NCI-H2107 treated with DMSO at 0.1 percent for 48 hours (cell line): ENCODE data around the gene ZNRF1.
"Not testable (repeated sequence)": the region's sequence is repeated elsewhere in the genome, so short reads cannot be mapped to it uniquely, and the experiment has no call there.

ENCODE experiments used
- DNase-seq: peaks from one replicate; lab custom pipeline; 2025; ENCODE audit not compliant: unreplicated experiment; lab: John Stamatoyannopoulos, UW

The ZNRF1 gene

DNA sequence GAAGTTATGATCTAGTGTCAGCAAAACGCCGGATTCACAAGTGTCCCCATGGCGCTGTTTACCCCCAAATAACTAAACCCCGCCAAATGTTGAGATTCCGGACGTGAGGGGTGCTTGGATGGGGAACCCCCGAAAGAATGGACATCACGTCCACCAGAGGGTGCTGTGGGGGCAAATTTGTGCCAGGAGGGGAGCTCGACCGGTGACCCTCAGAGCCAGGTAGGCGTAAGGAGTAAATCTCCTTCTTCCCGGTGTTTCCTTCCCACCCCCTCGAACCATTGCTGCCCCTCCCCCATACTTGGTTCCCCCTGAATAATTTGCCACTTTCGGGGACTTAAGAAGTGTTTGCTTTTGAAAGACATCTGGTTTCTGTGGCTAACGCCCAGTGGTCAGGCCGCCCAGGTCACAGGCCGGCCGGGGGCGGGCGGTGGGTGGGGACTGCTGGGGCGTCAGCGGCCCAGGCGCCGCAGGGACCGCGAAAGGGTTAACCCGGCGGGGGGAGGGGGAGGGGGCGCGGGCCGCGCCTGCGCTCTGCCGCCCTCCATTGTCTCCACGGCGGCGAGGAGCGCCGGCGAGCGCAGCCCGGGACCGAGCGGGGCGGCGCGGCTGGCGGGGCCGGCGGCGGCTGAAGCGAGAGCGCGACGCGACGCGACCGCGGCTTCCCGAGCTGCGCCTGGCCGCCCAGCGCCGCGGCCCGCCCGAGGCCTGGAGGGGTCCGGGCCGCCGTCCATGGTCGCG is at the start of gene ZNRF1:
Gene ZNRF1 (plus strand): TSS at position 544 of the 738 bp plus-strand sequence. CDS start 648 bp downstream, outside the sequence.
- peak; percentile 20 for DNase-seq

DNA sequence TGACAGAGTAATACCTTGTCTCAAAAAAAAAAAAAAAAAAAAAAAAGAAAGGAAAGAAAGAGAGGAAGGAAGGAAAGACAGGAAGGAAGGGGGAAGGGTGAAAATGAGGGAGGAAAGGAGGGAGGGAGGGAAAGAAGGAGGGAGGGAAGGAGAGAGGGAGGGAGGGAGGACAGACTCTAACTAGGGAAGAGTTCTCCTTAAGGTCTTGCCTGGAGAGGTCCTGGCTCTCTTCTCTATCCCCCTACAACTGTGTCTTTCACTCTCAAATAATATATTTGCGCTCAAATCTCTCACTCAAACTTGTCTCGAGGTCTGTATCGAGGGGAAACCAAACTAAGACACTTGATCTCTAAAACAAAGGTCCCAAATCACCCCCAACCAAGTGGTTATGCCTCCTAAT is 49.5 kb upstream of the ZNRF1 start:
- no peak for DNase-seq

DNA sequence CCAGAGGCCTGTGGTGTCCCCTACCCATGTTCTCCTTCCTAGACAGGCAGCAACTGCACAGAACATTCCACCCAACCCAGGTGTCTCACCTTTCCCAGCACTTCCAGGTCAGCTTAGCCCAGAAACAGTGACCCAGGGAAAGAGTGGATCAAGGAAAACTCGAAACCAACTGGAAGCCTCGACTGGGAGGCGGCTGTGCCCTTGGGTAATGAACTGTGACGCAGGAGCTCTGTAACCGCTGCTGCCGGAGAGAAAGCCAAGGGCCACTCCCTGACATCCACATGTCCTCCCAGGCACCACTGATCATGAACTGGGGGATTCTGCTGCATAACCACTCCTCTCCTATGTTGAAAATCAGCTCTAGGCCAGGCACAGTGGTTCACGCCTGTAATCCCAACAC is 48.3 kb upstream of the ZNRF1 start:
- DNase-seq: no peak

DNA sequence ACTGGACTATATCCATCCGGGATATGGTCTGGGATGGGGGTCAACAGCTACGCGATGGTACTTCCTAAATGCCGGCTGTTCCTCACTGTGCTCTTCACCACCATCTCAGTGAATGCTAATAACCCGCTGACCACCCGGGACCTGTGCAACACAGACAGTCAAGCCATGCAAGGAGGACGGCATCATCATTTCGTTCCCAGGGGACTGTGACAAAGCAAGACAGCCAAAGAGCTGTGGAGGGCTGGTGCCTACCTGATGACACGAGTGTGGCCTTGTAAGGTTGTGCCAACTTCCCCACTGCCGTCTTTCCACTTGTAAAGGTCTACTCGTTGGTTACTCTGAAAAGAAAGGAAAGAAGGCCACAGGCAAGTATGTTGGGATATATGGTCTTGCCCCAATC is 47.6 kb upstream of the ZNRF1 start:
- no peak for DNase-seq

DNA sequence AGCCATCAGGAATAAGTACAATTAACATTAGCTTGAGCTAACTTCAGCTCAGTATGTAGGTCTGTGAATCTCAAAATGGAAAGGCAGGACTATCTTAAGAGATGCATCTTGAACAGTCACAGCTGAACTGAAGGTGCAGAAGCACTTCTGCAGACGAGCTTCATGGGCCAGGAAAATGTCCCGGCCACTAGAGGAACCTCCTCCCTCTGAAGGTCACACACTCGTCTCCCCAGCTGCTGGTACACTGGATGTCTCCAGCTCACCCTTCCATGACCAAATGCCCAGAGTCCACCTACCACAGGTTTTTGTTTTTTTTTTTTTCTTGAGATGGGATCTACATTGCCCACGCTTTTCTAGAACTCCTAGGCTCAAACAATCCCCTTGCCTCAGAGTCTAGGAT is 47.1 kb upstream of the ZNRF1 start:
- no peak for DNase-seq

DNA sequence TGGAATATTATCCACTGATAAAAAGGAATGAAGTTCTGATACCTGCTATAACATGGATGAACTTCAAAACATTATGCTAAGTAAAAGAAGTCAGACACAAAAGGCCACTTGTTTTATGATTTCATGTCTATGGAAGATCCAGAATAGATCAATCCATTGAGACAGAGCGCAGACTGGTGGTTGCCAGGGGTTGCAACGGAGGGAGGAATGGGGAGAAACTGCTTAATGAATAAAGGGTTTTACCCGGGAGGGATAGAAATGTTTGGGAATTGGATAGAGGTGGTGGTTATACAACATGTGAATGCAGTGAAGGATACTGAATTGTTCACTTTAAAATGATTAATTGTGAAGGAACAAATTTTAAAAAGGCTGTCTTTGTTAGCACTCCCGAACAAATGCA is 44.1 kb upstream of the ZNRF1 start:
- DNase-seq: no peak

DNA sequence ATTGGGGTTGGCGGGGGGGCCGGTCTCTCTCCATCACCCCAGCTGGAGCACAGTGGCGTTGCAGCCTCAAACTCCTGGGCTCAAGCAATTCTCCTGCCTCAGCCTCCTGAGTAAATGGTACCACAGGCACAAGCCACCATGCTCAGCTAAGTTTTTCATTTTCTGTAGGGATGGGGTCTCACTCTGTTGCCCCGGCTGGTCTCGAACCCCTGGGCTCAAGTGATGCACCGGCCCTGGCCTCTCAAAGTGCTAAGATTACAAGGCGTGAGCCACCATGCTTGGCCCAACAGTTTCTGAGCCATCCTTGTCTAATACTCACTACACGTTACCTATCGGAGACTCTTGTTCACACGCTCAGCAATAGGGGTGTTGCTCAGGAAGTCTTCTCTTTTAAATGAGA is 25.5 kb upstream of the ZNRF1 start:
- DNase-seq: no peak

DNA sequence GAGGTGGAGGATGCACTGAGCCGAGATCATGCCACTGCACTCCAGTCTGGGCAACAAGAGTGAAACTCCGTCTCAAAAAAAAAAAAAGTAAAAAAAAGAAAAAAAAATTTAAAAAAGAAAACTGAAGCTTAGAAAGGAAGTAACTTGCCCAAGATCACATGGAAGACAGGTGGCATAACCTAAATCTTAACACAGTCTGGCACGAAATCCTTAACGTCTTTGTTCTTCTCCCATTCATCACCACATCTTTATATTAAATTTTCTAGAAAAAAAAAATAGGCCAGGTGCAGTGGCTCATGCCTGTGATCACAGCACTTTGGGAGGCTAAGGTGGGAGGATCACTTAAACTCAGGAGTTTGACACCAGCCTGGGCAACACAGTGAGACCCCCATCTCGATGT is 23.2 kb upstream of the ZNRF1 start:
- DNase-seq: no peak

DNA sequence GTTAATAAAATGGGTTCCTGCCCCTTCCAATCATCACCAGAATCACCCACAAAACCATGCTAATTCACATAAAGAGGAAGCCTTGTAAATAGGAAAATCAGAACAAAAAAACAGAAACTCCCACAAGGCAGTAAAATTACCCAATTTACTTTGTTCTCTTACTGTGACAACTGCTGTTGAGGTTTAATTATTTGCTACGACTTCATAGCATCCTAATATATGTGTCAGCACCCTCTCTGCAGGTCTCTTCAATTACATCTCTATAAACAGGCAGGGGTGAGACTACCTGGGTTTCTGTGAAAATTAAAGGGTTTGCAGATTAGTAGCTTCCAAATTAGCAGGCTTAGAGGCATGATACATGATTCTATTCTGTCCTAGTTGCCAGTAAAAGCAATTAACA is 16.6 kb upstream of the ZNRF1 start:
- DNase-seq: no peak

DNA sequence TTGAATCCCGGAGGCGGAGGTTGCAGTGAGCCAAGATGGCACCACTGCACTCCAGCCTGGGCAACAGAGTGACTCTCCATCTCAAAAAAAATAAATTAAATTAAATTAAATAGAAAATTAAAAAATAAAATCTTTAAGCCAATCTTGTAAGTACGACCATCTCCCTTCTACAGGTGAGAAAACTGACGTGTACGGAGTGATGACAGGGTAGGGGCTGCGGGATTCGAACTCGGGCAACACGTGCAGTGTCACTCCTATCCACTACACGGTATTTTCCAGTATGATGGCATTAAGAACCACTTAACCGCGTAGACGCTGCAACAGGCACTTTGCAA is 14.7 kb upstream of the ZNRF1 start:
- no peak for DNase-seq

DNA sequence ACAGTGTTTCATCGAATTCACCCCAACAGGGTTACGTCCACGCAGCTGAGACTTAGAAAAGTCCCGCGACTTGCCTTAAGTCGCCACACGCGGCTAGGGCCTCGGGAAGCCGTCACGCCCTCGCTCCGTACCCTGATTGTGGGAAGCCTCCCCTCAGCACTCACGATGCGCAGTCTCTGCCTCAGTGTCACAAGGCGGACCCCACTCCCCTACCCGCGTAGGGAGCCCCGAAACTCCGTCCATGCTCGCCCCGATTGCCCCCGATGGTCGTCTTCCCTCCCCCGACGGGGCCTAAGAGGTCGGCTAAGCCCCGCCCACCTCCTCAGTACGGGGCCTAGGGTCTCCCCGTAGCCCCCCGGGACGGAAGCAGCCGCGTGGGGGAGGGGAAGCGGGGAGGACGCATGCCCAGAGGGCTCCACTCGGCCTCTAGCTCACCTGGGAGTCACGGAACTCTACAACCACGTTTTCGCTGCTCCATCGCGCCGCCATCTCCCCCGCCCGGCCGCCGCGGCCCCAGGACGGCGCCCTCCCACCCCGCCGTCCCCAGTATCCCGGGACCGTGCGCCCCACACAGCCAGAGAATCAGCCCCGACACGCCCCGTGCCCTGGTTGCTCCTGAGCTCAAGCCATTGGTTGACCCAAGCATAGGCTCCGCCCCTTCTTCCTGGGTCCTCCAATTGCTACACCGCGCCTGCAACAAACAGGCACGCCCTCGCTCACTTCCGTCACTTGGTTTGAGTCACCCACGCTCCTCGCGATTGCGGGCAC is 14.1 kb upstream of the ZNRF1 start, which contains the start of gene WDR59:
Gene WDR59 (minus strand): TSS at position 595 of the 768 bp plus-strand sequence. CDS start 106 bp downstream, at position 489.
- DNase-seq: peak; percentile 97

DNA sequence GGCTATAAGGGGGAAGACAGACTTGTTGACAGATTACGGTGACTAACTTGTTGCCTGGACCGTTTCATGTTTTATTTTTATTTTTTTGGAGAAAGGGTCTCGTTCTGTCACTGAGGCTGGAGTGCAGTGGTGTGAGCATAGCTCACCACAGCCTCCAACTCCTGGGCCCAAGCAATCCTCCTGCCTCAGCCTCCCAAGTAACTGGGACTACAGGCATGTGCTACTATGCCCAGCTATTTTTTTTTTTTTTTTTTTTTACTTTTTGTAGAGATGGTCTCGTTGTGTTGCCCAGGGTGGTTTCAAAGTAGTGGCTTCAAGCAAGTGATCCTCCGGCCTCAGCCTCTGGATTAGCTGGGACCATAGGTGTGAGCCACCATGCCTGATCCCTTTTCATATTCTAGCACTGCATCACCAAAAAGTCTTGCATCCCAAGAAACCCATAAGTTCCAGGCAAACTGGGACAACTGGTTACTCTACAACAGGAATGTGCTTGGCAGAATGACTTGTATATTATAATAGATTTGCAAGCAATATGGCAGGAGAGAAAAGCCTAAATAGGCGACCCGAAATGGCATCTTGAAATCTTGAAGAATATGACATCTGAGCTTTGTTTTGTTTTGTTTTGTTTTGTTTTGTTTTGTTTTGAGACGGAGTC is 11.7 kb upstream of the ZNRF1 start:
- DNase-seq: no peak

DNA sequence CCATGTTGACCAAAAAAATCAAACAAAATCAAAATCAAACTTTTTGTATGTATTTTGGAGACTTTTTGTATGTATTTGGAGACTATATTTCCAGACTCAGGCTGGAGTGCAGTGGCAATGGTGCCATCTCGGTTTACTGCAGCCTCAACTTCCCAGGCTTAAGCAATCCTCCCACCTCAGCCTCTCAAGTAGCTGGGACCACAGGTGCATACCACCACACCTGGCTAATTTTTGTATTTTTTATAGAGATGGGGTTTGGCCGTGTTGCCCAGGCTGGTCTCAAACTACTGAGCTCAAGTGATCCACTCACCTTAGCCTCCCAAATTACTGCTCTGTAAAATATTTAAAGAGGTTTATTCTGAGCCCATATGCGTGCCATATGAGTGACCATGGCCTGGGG is 9.0 kb upstream of the ZNRF1 start:
- not testable (repeated sequence) for DNase-seq

DNA sequence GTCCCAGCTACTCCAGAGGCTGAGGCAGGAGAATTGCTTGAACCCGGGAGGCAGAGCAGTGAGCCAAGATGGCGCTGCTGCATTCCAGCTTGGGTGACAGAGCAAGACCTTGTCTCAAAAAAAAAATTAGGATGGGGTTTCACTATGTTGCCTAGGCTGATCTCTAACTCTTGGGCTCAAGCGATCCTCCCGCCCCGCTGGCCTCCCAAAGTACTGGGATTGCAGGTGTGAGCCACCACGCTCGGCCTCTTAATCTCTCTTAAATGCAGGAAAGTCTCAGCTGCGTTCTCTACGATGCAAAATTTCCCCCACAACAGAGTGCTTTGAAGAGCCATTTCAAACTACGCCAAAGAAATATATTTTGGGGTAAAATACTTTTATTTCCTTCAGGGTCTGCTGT is 8.0 kb upstream of the ZNRF1 start:
- DNase-seq: no peak

DNA sequence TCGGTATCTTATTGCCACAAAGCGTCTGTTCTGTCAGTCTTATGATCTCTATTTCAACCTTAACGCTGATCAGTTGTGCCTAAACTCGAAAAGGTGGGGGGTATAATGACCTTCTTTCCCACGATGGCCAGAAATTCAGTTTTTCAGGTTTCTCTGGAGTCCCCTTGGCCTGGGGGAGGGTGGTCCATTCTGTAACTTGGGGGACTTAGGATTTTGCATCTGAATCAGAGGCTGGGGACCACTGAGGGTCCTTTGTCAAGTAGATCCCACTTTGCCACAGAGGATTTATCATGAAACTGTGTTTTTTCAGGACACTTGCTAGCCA is 7.6 kb upstream of the ZNRF1 start:
- no peak for DNase-seq

DNA sequence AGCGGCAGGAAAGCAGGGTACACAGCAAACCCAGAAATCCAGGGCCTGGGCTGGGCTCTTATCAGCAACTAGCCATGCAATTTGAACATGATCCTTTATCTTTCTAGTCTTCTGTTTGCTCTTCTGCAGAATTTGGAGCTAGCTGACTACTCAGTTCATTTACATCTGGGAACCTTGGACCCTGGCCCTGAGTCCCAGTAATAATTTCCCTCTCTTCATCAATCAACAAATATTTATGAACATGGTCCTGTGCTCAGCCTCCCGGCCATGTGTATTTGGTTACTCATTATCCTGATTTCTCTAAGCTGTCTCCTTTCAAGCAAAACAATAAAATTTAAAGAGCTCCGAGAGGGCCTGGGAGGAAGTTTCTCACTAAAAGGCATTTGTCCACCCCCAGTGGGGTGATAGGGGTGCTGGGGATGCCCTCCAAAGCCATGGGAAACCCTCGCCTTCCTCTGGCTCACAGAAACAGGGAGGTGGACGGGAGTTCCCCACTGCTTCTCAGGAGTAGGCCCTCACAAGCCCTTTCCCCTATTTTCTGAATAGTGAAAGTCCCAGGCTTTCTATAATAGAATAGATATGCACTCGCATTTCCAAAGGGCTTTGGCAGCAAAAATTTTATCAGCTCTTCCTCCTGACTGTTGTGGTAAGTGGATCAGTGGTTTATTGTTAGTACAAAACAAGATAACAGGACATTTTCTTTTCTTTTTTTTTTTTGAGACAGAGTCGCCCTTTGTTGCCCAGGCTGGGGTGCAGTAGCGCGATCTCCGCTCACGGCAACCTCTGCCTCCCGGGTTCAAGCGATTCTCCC is 7.0 kb upstream of the ZNRF1 start:
- no peak for DNase-seq

DNA sequence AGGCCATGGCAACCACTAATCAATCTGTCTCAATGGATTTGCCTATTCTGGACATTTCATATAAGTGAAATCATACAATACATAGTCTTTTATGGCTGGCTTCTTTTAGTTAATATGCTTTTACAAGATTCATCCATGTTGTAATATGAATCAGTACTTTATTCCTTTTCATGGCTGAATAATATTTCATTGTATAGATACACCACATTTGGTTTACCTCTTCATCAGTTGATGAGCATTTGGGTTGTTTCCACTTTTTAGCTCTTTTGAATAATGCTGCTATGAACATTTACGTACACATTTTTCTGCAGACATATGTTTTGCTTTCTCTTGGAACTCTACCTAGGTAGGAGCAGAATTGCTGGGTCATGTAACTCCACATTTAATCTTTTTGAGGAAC is 2.8 kb upstream of the ZNRF1 start:
- no peak for DNase-seq

DNA sequence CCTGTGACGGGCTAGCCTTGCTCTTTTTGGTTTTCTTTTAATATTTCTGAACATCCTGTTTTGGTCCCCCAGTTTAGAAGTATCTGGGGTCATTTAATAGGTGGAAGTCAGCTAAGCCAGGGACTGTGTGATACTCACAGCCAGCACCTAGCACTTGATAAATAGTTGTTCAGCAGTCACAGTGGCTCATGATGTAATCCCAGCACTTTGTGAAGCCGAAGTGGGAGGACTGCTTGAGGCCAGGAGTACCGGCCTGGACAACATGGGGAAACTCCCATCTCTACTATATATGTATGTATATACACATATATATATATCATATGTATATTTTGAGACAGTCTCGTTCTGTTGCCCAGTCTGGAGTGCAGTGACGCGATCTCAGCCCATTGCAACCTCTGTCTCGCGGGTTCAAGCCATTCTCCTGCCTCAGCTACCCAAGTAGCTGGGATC is 1.8 kb upstream of the ZNRF1 start:
- DNase-seq: no peak

DNA sequence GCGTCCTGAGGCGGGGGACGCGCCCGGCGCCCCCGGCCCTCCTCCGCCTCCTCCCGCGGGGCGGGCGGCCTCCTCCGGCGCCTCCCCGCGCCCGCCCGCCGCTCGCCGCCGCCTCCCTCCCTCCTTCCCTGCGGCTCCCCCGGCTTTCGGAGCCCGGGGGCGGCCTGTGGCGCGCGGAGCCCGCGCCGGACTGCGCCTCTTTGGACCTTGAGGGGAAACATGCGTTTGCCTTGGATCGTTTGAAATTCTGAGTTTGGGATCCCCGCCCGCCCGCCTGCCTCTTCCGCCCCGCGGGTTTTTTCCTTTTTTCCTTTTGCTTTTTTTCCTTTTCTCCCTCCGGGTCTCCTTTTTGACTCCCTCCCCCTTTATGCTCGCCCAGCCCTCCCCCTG is 390 bp downstream of the ZNRF1 start:
- DNase-seq: no peak

DNA sequence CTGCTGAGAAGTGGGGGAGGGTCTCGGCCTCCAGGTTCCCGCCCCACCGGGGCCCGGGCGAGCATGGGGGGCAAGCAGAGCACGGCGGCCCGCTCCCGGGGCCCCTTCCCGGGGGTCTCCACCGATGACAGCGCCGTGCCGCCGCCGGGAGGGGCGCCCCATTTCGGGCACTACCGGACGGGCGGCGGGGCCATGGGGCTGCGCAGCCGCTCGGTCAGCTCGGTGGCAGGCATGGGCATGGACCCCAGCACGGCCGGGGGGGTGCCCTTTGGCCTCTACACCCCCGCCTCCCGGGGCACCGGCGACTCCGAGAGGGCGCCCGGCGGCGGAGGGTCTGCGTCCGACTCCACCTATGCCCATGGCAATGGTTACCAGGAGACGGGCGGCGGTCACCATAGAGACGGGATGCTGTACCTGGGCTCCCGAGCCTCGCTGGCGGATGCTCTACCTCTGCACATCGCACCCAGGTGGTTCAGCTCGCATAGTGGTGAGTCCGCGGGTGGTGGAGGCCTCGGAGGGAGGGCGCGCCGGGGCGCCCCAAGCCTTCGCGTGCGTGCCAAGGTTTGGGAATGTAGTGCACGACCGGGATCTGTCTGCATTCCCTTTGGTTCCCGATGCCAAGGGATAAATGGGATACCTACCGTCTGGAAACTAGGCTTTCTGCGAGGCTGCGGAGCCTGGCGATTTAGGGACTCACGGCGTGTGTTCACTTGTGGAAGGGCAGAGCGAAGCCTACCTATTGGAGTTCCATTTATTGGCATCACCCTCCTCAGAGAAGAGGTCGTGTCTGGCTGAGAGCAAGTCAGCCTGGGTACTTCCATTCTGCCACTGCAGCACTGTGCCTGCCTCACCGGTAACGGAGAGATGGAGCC is 1.0 kb downstream of the ZNRF1 start:
- peak; percentile 7 for DNase-seq
